GM21619 (cell line): ENCODE data around the gene GRIN2A.

Experiments
- ATAC-seq: cut with Tn5 transposase; IDR thresholded peaks from one replicate; pipeline ENCODE4 v1.9.1; 2021; ENCODE audit not compliant: unreplicated experiment

GRIN2A gene

GRCh38 chr16:9708972-9709620 lies 473.1 kb downstream of the GRIN2A start:
- ATAC-seq = no peak

- ATAC-seq = no peak
Observed at GRCh38 chr16:9706217-9706836, 475.9 kb downstream of the GRIN2A start.

DNA sequence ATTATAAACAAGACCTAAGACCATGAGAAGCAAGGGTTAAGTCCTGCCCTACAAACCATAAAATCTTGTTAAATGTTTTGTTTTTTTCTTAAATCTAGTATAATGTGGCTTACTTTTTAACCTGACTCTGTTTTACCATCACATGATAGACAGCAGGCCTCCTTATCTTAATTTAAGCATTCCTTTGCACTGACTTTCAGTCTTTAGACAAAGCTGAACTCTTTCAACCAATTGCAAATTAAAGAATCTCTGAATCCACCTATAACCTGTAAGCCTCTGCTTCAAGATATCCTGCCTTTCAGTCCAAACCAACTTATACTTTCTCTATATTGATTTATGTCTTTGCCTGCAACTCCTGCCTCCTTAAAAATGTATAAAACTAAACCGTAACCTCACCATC lies 478.5 kb downstream of the GRIN2A start:
- no peak for ATAC-seq
